ENCODE data around the gene TANC2. TPM values are rescaled to one million over a fixed set of nuclear protein-coding genes. Genes with fewer than 3 reads are reported as not detected.

The TANC2 gene
- total and polyA plus RNA-seq, 2 donors (not counting 3 experiments of a cell fraction or from before 2014, with no cell fraction given) = 7.9 to 30.8 TPM

DNA sequence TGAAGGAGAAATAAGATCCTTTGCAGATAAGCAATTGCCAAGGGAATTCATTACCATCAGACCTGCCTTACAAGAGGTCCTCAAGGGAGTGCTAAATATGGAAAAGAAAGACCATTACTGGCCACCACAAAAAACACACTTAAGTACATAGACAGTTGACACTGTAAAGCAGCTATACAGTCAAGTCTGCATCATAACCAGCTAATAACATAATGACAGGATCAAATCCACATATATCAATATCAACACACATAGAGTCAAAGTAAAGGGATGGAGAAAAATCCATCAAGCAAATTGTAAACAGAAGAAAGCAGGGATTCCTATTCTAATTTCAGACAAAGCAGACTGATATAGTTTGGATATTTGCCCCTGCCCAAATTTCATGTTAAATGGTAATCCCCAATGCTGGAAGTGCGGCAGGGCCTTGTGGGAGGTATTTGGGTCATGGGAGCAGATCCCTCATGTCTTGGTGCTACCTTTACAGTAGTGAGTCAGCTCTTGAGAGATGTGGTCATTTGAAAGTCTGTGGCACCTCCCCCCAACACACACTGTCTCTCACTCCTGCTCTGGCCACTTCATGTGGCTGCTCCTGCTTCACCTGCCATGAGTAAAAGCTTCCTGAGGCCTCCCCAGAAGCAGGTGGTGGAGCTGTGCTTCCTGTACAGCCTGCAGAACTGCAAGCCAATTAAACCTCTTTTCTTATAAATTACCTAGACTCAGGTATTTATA lies 32.8 kb downstream of the TANC2 start:
- no peaks in the 10 kb centered on the region for H4K20me1 ChIP-seq (replicated peaks; ENCODE audit: control insufficient read depth, extremely low read depth, insufficient read depth, low read length)
- H3K36me3 ChIP-seq (ENCODE audit: control insufficient read depth in 2 of 2, extremely low read depth in 1 of 2, insufficient read depth in 2 of 2, low read length in 2 of 2) = no peaks in the 10 kb centered on the region
- H3K27me3 ChIP-seq (ENCODE audit: control insufficient read depth in 2 of 2, insufficient read depth in 2 of 2, low read length in 2 of 2) = no peaks in the 10 kb centered on the region
- no peak overlapping the region for H3K27ac ChIP-seq (ENCODE audit: insufficient read depth, low read depth, low read length)
- peaks cover 2% of the 10 kb centered on the region for H3K4me1 ChIP-seq (ENCODE audit: control insufficient read depth, extremely low read depth, insufficient read depth, low read length)
- H3K9me1 ChIP-seq (replicated peaks; ENCODE audit: control insufficient read depth, extremely low read depth, insufficient read depth, low read length) = no peaks in the 10 kb centered on the region
- DNase-seq (ENCODE audit: low read depth, low spot score) = no peak
- intact Hi-C loops (cut with micrococcal nuclease) (no loop called here), dilution Hi-C loops (cut with MboI; ENCODE audit: extremely low pct_ligation_motif_present, low sequenced_read_pairs) (no loop called here)
- FAIRE-seq = no peak
- no peak overlapping the region for H3K4me3 ChIP-seq (replicated peaks in 1 of 3; ENCODE audit: insufficient read depth in 1 of 3, low read depth in 1 of 3, low read length in 3 of 3)
- H3K9ac ChIP-seq (replicated peaks; ENCODE audit: extremely low read depth, insufficient read depth, low read length) = no peak overlapping the region
- H3K9me3 ChIP-seq (replicated peaks; ENCODE audit: control insufficient read depth, insufficient read depth, low read length) = no peaks in the 10 kb centered on the region
- CTCF ChIA-PET = interaction anchor here (0.8 to 4.8 kb wide), 5 partner anchors 13 to 408 kb away, joined by 4 to 31 read pairs (median 16); no protein-coding TSS in a partner anchor
- H2AFZ ChIP-seq (ENCODE audit: low read depth, low read length) = no peak overlapping the region
- no peak overlapping the region for H3K4me2 ChIP-seq (ENCODE audit: insufficient read depth, low read length)
- no peak for TF ChIP-seq POLR2A (IDR thresholded peaks at IDR 0.05; ENCODE audit: low read depth, low read length)
- TF ChIP-seq POLR2AphosphoS5 (IDR thresholded peaks at IDR 0.05; ENCODE audit: insufficient read depth, low read depth, low read length) = no peak
- TF ChIP-seq FOS (IDR thresholded peaks at IDR 0.05; ENCODE audit: borderline replicate concordance, insufficient read depth, low read length) = no peak
- no peak for TF ChIP-seq GATA2 (IDR thresholded peaks at IDR 0.05; ENCODE audit: insufficient read depth, insufficient read length, low read depth, low read length)
- TF ChIP-seq, protein P1, sequence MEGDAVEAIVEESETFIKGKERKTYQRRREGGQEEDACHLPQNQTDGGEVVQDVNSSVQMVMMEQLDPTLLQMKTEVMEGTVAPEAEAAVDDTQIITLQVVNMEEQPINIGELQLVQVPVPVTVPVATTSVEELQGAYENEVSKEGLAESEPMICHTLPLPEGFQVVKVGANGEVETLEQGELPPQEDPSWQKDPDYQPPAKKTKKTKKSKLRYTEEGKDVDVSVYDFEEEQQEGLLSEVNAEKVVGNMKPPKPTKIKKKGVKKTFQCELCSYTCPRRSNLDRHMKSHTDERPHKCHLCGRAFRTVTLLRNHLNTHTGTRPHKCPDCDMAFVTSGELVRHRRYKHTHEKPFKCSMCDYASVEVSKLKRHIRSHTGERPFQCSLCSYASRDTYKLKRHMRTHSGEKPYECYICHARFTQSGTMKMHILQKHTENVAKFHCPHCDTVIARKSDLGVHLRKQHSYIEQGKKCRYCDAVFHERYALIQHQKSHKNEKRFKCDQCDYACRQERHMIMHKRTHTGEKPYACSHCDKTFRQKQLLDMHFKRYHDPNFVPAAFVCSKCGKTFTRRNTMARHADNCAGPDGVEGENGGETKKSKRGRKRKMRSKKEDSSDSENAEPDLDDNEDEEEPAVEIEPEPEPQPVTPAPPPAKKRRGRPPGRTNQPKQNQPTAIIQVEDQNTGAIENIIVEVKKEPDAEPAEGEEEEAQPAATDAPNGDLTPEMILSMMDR (IDR thresholded peaks at IDR 0.05; ENCODE audit: extremely low read depth in 1 of 2, insufficient read depth in 1 of 2, low read depth in 1 of 2, low read length in 2 of 2) = no peak
- no peak for TF ChIP-seq MYC (IDR thresholded peaks at IDR 0.05; ENCODE audit: low read depth, low read length)
- POLR2A ChIA-PET = no interaction called here
- no TSS peak for BruUV-seq (replicated peaks)
- H3K79me2 ChIP-seq (ENCODE audit: control insufficient read depth, insufficient read depth, low read length) = no peaks in the 10 kb centered on the region
